ENCODE measurements around the gene OCIAD2.

GRCh38 chr4:48943387-48943786 is 36.8 kb upstream of the OCIAD2 start:
- TF ChIP-seq CTCF (IDR thresholded peaks at IDR 0.05 in 8 of 11, conservative IDR thresholded peaks at IDR 0.05 in 3 of 11) (no peak), POLR2A (IDR thresholded peaks at IDR 0.05) (no peak), POLR2AphosphoS5 (IDR thresholded peaks at IDR 0.05) (no peak)
